ENCODE results near the gene RAB6B.

DNA sequence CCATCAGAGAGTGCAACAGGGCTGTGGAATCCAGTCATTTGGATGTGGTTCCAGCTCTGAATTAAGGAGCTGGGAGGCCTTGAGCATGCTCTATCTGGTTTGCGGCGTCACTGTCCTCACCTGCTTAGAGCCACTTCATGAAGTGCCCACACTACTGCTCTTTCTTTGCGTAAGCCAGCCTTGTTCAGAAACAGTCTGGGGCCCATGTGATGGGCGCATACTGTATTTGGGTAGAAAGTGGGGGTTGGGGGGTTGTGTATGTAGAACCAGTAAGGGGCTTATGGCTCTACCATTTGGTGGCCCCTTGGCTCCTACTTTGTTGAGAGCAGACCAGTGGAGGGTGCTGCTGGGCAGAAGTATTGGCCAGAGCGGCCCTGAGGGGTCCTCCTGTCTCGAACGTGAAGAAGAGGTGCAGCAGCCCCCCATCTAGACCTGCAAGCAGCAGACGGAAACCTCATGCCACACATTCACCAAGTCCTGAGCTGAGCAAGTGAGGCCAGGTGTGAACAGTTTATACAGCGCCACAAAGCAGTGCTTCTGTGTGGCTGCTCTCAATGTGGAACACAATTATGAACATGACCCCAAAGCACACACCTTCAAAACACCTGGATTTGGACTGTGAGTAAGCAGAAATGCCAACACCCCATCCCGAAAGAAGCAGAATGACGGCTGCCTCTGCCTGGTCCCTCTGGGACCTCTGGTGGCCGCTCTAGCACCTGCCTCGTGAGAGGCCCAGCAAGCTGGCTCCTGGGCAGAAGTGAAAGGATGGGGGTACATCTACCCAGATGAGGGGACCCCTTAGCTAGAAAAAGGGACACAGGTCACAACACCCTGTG is 63.5 kb downstream of the RAB6B start:
- TF ChIP-seq CTCF (conservative IDR thresholded peaks at IDR 0.05): peak; percentile 26; the same call in 1 of the 2 replicates
- TF ChIP-seq EZH2 (IDR thresholded peaks at IDR 0.05; ENCODE audit: low read depth): no peak

Measured in PC-9 (cell line).